B cell (primary cell): Measurements from ENCODE around the gene RNU1-2.
"Not testable (repeated sequence)": the region's sequence is repeated elsewhere in the genome, so short reads cannot be mapped to it uniquely, and the experiment has no call there.

Experiments used
- EZH2 ChIP-seq: IDR thresholded peaks from 2 replicates; pipeline ENCODE4 v1.6.1; 2012; ENCODE audit warnings: borderline replicate concordance, low read depth, mild to moderate bottlenecking, moderate library complexity, low read length; ENCODE audit not compliant: insufficient read depth, poor library complexity, severe bottlenecking
- TF ChIP-seq, protein P1 (sequence below): fragments of 200-600 bp; IDR thresholded peaks from one replicate; pipeline ENCODE4 v1.8.0; 2022; ENCODE audit warnings: antibody characterized with exemption, mild to moderate bottlenecking

DNA sequence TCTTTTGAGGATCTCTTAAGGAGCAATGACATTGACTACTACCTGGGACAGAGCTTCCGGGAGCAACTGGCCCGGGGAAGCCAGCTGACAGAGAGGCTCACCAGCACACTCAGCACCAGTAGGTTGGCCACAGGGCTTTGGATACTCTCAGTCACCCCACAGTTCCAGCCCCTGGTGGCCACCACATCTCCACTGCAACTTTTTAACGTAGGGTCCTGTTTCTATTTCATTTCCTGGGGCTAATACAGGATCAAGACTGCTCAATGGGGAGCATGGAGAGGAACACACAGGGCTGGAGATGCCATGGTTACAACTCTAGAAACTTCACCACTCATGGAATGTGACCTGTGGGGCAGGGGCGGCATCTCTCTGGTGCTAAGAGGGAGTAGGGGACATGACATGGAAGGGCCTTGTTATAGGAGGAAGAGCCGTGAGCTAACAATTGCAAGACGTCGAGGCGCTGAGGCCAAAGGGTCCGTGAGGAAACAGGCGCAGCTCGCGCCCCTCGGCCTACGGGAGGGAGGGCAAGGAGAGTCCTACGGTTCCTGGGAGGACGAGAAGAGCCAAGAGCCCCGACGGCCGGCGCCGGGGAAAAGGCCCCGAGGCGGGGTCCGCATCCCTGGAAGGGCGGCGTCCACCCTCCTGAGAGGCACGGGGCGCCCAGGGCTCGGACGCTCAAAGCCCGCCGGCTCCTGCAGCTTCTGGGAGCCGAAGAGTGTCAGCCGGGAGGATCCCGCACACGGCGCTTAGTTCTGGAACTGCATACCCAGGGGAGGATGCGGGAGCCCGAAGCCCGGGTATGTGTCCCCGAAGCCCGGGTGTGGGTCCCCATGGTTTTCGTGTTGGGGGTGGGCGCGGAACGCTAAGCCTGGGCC is 36.4 kb upstream of the RNU1-2 start:
- TF ChIP-seq, protein P1, sequence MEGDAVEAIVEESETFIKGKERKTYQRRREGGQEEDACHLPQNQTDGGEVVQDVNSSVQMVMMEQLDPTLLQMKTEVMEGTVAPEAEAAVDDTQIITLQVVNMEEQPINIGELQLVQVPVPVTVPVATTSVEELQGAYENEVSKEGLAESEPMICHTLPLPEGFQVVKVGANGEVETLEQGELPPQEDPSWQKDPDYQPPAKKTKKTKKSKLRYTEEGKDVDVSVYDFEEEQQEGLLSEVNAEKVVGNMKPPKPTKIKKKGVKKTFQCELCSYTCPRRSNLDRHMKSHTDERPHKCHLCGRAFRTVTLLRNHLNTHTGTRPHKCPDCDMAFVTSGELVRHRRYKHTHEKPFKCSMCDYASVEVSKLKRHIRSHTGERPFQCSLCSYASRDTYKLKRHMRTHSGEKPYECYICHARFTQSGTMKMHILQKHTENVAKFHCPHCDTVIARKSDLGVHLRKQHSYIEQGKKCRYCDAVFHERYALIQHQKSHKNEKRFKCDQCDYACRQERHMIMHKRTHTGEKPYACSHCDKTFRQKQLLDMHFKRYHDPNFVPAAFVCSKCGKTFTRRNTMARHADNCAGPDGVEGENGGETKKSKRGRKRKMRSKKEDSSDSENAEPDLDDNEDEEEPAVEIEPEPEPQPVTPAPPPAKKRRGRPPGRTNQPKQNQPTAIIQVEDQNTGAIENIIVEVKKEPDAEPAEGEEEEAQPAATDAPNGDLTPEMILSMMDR = not testable (repeated sequence)
- not testable (repeated sequence) for TF ChIP-seq EZH2
